Measurements from ENCODE around the gene SENP5.
"Not testable (repeated sequence)": the region's sequence is repeated elsewhere in the genome, so short reads cannot be mapped to it uniquely, and the experiment has no call there.

The SENP5 gene

DNA sequence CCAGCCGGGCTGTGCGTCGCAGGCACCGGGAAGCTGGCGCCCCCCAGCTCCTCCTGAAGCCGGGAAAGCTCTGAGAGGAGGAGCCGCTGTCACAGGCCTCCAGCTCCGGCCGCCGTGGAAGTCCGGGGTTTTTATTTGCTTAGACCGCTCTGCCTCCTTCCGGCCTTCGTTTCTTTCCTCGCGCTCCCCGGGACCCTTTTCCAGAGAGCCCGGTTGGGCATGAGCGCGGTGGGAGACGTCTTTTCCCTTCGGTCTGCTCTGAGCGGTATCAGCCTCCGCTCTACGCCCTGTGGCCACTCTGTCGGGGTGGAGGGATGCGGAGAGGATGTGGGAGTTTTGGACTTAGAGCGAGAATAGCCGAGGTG, 559 bp downstream of the SENP5 start:
- peak; percentile 45 for DNase-seq
- peak overlapping the region; percentile 98 for H3K4me3 ChIP-seq (ENCODE audit: low read depth, low read length)
- TF ChIP-seq, protein P1, sequence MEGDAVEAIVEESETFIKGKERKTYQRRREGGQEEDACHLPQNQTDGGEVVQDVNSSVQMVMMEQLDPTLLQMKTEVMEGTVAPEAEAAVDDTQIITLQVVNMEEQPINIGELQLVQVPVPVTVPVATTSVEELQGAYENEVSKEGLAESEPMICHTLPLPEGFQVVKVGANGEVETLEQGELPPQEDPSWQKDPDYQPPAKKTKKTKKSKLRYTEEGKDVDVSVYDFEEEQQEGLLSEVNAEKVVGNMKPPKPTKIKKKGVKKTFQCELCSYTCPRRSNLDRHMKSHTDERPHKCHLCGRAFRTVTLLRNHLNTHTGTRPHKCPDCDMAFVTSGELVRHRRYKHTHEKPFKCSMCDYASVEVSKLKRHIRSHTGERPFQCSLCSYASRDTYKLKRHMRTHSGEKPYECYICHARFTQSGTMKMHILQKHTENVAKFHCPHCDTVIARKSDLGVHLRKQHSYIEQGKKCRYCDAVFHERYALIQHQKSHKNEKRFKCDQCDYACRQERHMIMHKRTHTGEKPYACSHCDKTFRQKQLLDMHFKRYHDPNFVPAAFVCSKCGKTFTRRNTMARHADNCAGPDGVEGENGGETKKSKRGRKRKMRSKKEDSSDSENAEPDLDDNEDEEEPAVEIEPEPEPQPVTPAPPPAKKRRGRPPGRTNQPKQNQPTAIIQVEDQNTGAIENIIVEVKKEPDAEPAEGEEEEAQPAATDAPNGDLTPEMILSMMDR (IDR thresholded peaks at IDR 0.05; ENCODE audit: low read depth, low read length) = no peak
- H3K9me3 ChIP-seq = no peaks in the 10 kb centered on the region
- H3K4me1 ChIP-seq = no peaks in the 10 kb centered on the region
- H3K36me3 ChIP-seq = peaks cover 9% of the 10 kb centered on the region
- no peaks in the 10 kb centered on the region for H3K27me3 ChIP-seq

- TF ChIP-seq, protein P1 (IDR thresholded peaks at IDR 0.05; ENCODE audit: low read depth, low read length) = no peak
- no peaks in the 10 kb centered on the region for H3K9me3 ChIP-seq
- DNase-seq = no peak
- no peaks in the 10 kb centered on the region for H3K27me3 ChIP-seq
- H3K4me1 ChIP-seq = no peaks in the 10 kb centered on the region
- H3K36me3 ChIP-seq = peaks cover 9% of the 10 kb centered on the region
- H3K4me3 ChIP-seq (ENCODE audit: low read depth, low read length) = no peak overlapping the region
Measured at GRCh38 chr3:196872316-196872715, 4.6 kb downstream of the SENP5 start.

DNA sequence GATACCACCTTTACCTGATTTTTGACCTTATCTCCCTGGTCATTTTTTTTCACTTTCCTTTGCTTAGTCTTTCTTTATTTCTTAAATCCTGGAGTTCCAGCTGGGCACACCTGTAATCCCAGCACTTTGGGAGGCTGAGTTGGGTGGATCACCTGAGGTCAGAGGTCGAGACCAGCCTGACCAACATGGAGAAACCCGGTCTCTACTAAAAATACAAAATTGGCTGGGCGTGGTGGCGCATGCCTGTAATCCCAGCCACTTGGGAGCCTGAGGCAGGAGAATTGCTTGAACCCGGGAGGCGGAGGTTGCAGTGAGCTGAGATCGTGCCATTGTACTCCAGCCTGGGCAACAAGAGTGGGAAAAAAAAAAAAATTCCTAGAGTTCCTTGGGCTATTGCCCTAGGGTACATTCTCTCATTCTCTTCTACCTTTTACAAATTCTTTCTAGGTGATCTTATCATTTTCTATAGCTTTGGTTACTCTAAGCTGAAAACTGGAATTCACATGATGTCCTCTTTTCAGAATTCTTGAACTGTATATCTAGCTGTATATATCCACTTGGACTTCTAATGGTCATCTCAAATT, 6.9 kb downstream of the SENP5 start:
- not testable (repeated sequence) for H3K4me3 ChIP-seq (ENCODE audit: low read depth, low read length); H3K9me3 ChIP-seq; DNase-seq; H3K27me3 ChIP-seq; H3K36me3 ChIP-seq; H3K4me1 ChIP-seq

DNA sequence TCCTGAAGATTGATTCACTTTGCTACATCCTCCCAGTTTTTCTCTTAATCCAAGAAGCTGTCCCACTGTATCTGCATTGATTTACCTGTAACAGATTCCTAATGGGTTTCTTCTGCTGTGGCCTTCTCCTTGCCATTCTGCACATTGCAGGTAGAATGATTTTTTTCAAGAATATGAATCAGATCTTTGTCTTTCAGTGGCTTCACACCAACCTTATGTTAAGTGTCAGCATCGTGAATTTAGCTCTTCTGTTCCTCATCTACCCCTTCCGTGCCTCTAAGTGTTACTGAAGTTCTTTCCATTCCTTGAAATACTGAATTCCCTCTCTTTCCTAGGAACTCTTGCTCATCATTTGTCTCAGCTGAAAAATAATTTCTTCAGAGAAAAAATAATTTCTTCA, 7.5 kb downstream of the SENP5 start:
- Histone ChIP-seq H3K27me3 (no peaks in the 10 kb centered on the region), H3K9me3 (no peaks in the 10 kb centered on the region), H3K4me3 (ENCODE audit: low read depth, low read length) (no peak overlapping the region), H3K36me3 (peaks cover 5% of the 10 kb centered on the region), H3K4me1 (no peaks in the 10 kb centered on the region)
- TF ChIP-seq, protein P1 (IDR thresholded peaks at IDR 0.05; ENCODE audit: low read depth, low read length) = no peak
- no peak for DNase-seq

DNA sequence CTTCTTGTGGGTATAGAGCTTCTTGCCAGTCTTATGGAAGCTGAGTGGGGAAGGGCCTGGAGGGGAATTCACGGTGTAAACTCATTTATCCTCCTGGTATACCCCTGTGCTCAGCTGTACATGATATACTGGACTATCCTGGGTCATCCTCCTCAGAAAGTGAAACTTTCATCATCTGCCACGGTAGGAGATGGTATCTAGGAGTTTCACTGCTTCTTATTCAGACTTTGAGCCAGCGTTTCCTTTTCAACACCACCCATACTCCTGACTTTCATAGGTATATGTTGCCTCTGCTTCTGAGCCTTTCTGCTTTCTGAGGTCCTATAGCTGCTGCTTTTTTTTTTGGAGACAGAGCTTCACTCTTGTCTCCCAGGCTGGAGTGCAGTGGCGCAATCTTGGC, 15.6 kb downstream of the SENP5 start:
- DNase-seq = no peak
- no peaks in the 10 kb centered on the region for H3K4me1 ChIP-seq
- TF ChIP-seq, protein P1 (IDR thresholded peaks at IDR 0.05; ENCODE audit: low read depth, low read length) = no peak
- no peak overlapping the region for H3K4me3 ChIP-seq (ENCODE audit: low read depth, low read length)
- H3K27me3 ChIP-seq = no peaks in the 10 kb centered on the region
- H3K36me3 ChIP-seq = peaks cover 23% of the 10 kb centered on the region
- H3K9me3 ChIP-seq = no peaks in the 10 kb centered on the region

GRCh38 chr3:196886144-196886543, 18.4 kb downstream of the SENP5 start:
- TF ChIP-seq, protein P1 (IDR thresholded peaks at IDR 0.05; ENCODE audit: low read depth, low read length) = no peak
- no peak for DNase-seq
- Histone ChIP-seq H3K4me1 (no peaks in the 10 kb centered on the region), H3K36me3 (peaks cover 23% of the 10 kb centered on the region), H3K4me3 (ENCODE audit: low read depth, low read length) (no peak overlapping the region), H3K27me3 (no peaks in the 10 kb centered on the region), H3K9me3 (no peaks in the 10 kb centered on the region)
